Liver (tissue), 2 donors: ENCODE results near the gene SHD.

ENCODE experiments used
- FOXA1 ChIP-seq: IDR thresholded peaks from 2 replicates; pipeline ENCODE4 v1.6.1; 2016; ENCODE audit warnings: antibody characterized with exemption
- TF ChIP-seq, protein P1 (sequence below): fragments of 150-350 bp; IDR thresholded peaks from 2 replicates; pipeline ENCODE4 v1.5.1; 2017; ENCODE audit warnings: improper control_type of control experiment, low read depth, low read length; ENCODE audit not compliant: missing input control
- donor health status: healthy.

DNA sequence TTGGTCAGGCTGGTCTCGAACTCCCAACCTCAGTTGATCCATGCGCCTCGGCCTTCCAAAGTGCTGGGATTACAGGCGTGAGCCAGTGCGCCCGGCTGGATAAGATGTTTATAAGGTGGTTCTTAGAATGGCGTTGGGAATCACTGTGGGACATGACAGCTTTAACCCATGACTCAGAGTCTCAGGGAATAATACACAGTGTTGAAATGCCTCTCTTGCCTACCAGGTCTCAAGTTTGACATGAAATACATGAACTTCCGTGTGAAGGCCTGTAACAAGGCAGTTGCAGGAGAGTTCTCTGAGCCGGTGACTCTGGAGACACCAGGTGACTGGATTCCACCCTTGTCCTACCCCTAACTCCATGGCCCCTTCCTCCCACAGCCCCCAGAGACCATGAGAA, 37.9 kb downstream of the SHD start:
- TF ChIP-seq, protein P1, sequence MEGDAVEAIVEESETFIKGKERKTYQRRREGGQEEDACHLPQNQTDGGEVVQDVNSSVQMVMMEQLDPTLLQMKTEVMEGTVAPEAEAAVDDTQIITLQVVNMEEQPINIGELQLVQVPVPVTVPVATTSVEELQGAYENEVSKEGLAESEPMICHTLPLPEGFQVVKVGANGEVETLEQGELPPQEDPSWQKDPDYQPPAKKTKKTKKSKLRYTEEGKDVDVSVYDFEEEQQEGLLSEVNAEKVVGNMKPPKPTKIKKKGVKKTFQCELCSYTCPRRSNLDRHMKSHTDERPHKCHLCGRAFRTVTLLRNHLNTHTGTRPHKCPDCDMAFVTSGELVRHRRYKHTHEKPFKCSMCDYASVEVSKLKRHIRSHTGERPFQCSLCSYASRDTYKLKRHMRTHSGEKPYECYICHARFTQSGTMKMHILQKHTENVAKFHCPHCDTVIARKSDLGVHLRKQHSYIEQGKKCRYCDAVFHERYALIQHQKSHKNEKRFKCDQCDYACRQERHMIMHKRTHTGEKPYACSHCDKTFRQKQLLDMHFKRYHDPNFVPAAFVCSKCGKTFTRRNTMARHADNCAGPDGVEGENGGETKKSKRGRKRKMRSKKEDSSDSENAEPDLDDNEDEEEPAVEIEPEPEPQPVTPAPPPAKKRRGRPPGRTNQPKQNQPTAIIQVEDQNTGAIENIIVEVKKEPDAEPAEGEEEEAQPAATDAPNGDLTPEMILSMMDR = no peak
- TF ChIP-seq FOXA1 = no peak
